H1 (cell line): ENCODE data around the gene SLC5A11. TPM values are rescaled to one million over a fixed set of nuclear protein-coding genes. Genes with fewer than 3 reads are reported as not detected.

Source experiments
- polyA plus RNA-seq, 7 experiments: library from polyadenylated mRNA; depleted of rRNA in 3 of 7; stranded (reverse) in 5 of 7; unstranded in 2 of 7; fragments of >200 nt in 5 of 7; fragments of 200-250 nt in 2 of 7; gene quantifications; 1 replicate in 5 of 7; 2 replicates in 1 of 7; 4 replicates in 1 of 7; pipeline versions ENCODE4 v1.2.1 to v1.2.3, GENCODE V29; 2011 to 2013; ENCODE audit warnings: missing spikeins in 2 of 7, mixed read lengths in 2 of 7
- total RNA-seq: library from RNA; stranded (reverse); fragmentation: NEBNext Ultra II Directional; extraction: Animal tissue kit (Norgen Biotek cat#: 25700); gene quantifications from 2 replicates; pipeline ENCODE4 v1.2.1, GENCODE V29; 2021
- TF ChIP-seq, protein P1 (sequence below), 3 experiments: IDR thresholded peaks; 1 replicate in 2 of 3; 2 replicates in 1 of 3; pipeline versions ENCODE4 v1.5.1 to v1.6.1; 2011; ENCODE audit warnings: low read length in 3 of 3, mild to moderate bottlenecking in 3 of 3, inconsistent platforms in 2 of 3, low read depth in 1 of 3, moderate library complexity in 1 of 3; ENCODE audit not compliant: insufficient read depth in 1 of 3; ENCODE audit errors: control extremely low read depth in 1 of 3

The SLC5A11 gene
- total and polyA plus RNA-seq, 2 of the 8 experiments (the other 6 are each of a cell fraction or from before 2014, with no cell fraction given), result 0.26 to 0.59 TPM

DNA sequence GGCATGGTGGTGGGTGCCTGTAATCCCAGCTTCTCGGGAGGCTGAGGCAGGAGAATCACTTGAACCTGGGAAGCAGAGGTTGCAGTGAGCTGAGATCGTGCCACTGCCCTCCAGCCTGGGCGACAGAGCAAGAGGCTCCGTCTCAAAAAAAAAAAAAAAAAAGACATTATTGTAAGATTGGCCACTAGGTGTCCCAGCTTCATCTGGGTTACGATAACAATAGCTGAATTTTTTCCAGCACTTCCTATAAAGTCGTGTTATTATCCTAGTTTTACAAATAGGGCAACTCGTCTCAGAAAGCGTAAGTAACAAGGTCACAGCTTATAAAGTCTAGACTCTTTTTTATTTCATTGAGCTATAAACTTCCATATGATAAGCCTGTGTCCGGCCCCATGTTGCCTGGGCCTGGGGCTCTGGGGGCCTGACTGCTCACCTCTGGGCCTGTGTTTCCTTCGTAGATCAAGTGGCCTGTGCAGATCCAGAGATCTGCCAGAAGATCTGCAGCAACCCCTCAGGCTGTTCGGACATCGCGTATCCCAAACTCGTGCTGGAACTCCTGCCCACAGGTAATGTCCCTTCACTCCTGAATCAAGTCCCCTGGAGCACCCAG lies 60.5 kb downstream of the SLC5A11 start (continued):
- TF ChIP-seq, protein P1, sequence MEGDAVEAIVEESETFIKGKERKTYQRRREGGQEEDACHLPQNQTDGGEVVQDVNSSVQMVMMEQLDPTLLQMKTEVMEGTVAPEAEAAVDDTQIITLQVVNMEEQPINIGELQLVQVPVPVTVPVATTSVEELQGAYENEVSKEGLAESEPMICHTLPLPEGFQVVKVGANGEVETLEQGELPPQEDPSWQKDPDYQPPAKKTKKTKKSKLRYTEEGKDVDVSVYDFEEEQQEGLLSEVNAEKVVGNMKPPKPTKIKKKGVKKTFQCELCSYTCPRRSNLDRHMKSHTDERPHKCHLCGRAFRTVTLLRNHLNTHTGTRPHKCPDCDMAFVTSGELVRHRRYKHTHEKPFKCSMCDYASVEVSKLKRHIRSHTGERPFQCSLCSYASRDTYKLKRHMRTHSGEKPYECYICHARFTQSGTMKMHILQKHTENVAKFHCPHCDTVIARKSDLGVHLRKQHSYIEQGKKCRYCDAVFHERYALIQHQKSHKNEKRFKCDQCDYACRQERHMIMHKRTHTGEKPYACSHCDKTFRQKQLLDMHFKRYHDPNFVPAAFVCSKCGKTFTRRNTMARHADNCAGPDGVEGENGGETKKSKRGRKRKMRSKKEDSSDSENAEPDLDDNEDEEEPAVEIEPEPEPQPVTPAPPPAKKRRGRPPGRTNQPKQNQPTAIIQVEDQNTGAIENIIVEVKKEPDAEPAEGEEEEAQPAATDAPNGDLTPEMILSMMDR (IDR thresholded peaks at IDR 0.05; ENCODE audit: control extremely low read depth in 1 of 3, insufficient read depth in 1 of 3, low read depth in 1 of 3, low read length in 3 of 3), result peak in 2 of 3 experiments; percentile 23 to 24; a peak in 2 of 4 replicates
